IMR-90 (cell line): ENCODE results near the gene SSBP3. TPM values are rescaled to one million over a fixed set of nuclear protein-coding genes. Genes with fewer than 3 reads are reported as not detected.

Experiments
- ATAC-seq: fragments of 200-7000 bp; cut with Tn5 transposase; 2 replicates; pipeline ENCODE4 v1.9.1; 2020; ENCODE audit warnings: low read depth, mild to moderate bottlenecking, moderate library complexity
- BruUV-seq: library from RNA; stranded (reverse); fragments of 400-500 nt; replicated peaks from 2 replicates; lab custom pipeline; 2021; lab: Mats Ljungman, UMichigan
- CTCF ChIA-PET: fragments of 300-600 bp; formaldehyde crosslinking; extraction: SDS; loops from one replicate; lab custom pipeline; 2021; ENCODE audit warnings: antibody characterized with exemption; lab: Yijun Ruan, JAX
- POLR2A ChIA-PET: fragments of 300-600 bp; sonication (Branson Sonifier 250); formaldehyde crosslinking; loops from one replicate; lab custom pipeline; 2022; ENCODE audit warnings: antibody characterized with exemption; ENCODE audit not compliant: unreplicated experiment; lab: Charles Lee
- DNase-seq: peaks from one replicate; pipeline ENCODE4 v3.0.0; 2013
- H2AFZ ChIP-seq: replicated peaks from 2 replicates; pipeline ENCODE3; 2013; ENCODE audit warnings: low read length, mild to moderate bottlenecking; ENCODE audit not compliant: poor library complexity
- H2AK5ac ChIP-seq: 2 replicates; pipeline ENCODE4 v1.6.1; 2013; ENCODE audit warnings: low read depth, low read length, inconsistent platforms
- H2AK9ac ChIP-seq: replicated peaks from 2 replicates; pipeline ENCODE3; 2013; ENCODE audit warnings: mild to moderate bottlenecking, low read depth, low read length, moderate library complexity; ENCODE audit not compliant: poor library complexity
- H2BK120ac ChIP-seq: 2 replicates; pipeline ENCODE4 v1.6.1; 2013; ENCODE audit warnings: low read depth, low read length, inconsistent platforms
- H2BK15ac ChIP-seq: 3 replicates; pipeline ENCODE4 v1.6.1; 2013; ENCODE audit warnings: low read depth, low read length, inconsistent platforms
- H2BK20ac ChIP-seq: 2 replicates; pipeline ENCODE4 v1.6.1; 2013; ENCODE audit warnings: low read depth, mild to moderate bottlenecking, inconsistent platforms, low read length, moderate library complexity
- H2BK5ac ChIP-seq: 2 replicates; pipeline ENCODE4 v1.6.1; 2013; ENCODE audit warnings: mild to moderate bottlenecking, low read depth, low read length, inconsistent platforms; ENCODE audit not compliant: poor library complexity, severe bottlenecking
- H3K14ac ChIP-seq: replicated peaks from 2 replicates; pipeline ENCODE4 v1.6.1; 2013; ENCODE audit warnings: low read depth, low read length, inconsistent platforms
- H3K18ac ChIP-seq: 2 replicates; pipeline ENCODE4 v1.6.1; 2013; ENCODE audit warnings: low read depth, low read length, control low read depth
- H3K23ac ChIP-seq: 2 replicates; pipeline ENCODE4 v1.6.1; 2013; ENCODE audit warnings: low read depth, low read length, inconsistent platforms
- H3K27ac ChIP-seq: 2 replicates; pipeline ENCODE4 v1.5.1; 2013; ENCODE audit warnings: mild to moderate bottlenecking, control low read depth, low read length; ENCODE audit not compliant: insufficient read depth
- H3K27me3 ChIP-seq: 2 replicates; pipeline ENCODE4 v1.6.1; 2013; ENCODE audit warnings: low read length; ENCODE audit not compliant: control insufficient read depth, insufficient read depth
- H3K36me3 ChIP-seq: 2 replicates; pipeline ENCODE4 v1.6.1; 2013; ENCODE audit warnings: low read length, mixed read lengths; ENCODE audit not compliant: control insufficient read depth, insufficient read depth
- H3K4ac ChIP-seq: 2 replicates; pipeline ENCODE4 v1.6.1; 2013; ENCODE audit warnings: low read depth, low read length, inconsistent platforms
- H3K4me1 ChIP-seq: 2 replicates; pipeline ENCODE4 v1.6.1; 2013; ENCODE audit warnings: low read length, mixed read lengths; ENCODE audit not compliant: control insufficient read depth, insufficient read depth
- H3K4me2 ChIP-seq: 2 replicates; pipeline ENCODE4 v1.6.1; 2013; ENCODE audit warnings: low read depth, mild to moderate bottlenecking, control low read depth, low read length, moderate library complexity
- H3K4me3 ChIP-seq: 2 replicates; pipeline ENCODE4 v1.5.1; 2013; ENCODE audit warnings: low read depth, mild to moderate bottlenecking, control low read depth, low read length, moderate library complexity; ENCODE audit not compliant: insufficient read depth
- H3K56ac ChIP-seq: 2 replicates; pipeline ENCODE4 v1.6.1; 2013; ENCODE audit warnings: low read length, inconsistent platforms; ENCODE audit not compliant: insufficient read depth; ENCODE audit errors: extremely low read depth
- H3K79me1 ChIP-seq, 2 experiments: 2 replicates each; pipeline ENCODE4 v1.6.1; 2013; ENCODE audit warnings: low read length in 2 of 2, inconsistent platforms in 1 of 2, low read depth in 1 of 2
- H3K9ac ChIP-seq: 2 replicates; pipeline ENCODE4 v1.6.1; 2013; ENCODE audit warnings: low read depth, low read length, control low read depth
- H3K9me1 ChIP-seq: 2 replicates; pipeline ENCODE4 v1.6.1; 2013; ENCODE audit warnings: low read length, inconsistent platforms; ENCODE audit not compliant: insufficient read depth
- H3K9me3 ChIP-seq: 2 replicates; pipeline ENCODE4 v1.6.1; 2013; ENCODE audit warnings: low read length; ENCODE audit not compliant: control insufficient read depth, insufficient read depth
- H4K20me1 ChIP-seq: 2 replicates; pipeline ENCODE4 v1.6.1; 2013; ENCODE audit warnings: low read length, inconsistent platforms; ENCODE audit not compliant: insufficient read depth
- H4K5ac ChIP-seq: 2 replicates; pipeline ENCODE4 v1.6.1; 2013; ENCODE audit warnings: mild to moderate bottlenecking, low read depth, low read length, control low read depth
- H4K8ac ChIP-seq, 2 experiments: 2 replicates each; pipeline ENCODE4 v1.6.1; 2013; ENCODE audit warnings: low read depth in 2 of 2, low read length in 2 of 2, control low read depth in 1 of 2, inconsistent platforms in 1 of 2
- H4K91ac ChIP-seq: 2 replicates; pipeline ENCODE4 v1.6.1; 2013; ENCODE audit warnings: low read depth, low read length, inconsistent platforms; ENCODE audit not compliant: insufficient read depth
- CEBPB ChIP-seq: IDR thresholded peaks from 2 replicates; pipeline ENCODE4 v1.6.1; 2012; ENCODE audit warnings: low read depth, low read length, improper control_type of control experiment
- CHD1 ChIP-seq: IDR thresholded peaks from 2 replicates; pipeline ENCODE4 v1.6.1; 2012; ENCODE audit warnings: low read depth, low read length, improper control_type of control experiment
- FOS ChIP-seq: fragments of 150-350 bp; IDR thresholded peaks from 2 replicates; pipeline ENCODE4 v1.6.1; 2016; ENCODE audit warnings: low read depth, low read length
- MAZ ChIP-seq: IDR thresholded peaks from 2 replicates; pipeline ENCODE4 v1.6.1; 2012; ENCODE audit warnings: low read depth, mild to moderate bottlenecking, low read length, improper control_type of control experiment, moderate library complexity, borderline replicate concordance
- MXI1 ChIP-seq: IDR thresholded peaks from 2 replicates; pipeline ENCODE4 v1.6.1; 2012; ENCODE audit warnings: low read depth, mild to moderate bottlenecking, low read length, moderate library complexity, borderline replicate concordance
- POLR2A ChIP-seq: IDR thresholded peaks from 2 replicates; pipeline ENCODE4 v1.6.1; 2012; ENCODE audit warnings: mild to moderate bottlenecking, low read depth, low read length
- RAD21 ChIP-seq: IDR thresholded peaks from 2 replicates; pipeline ENCODE4 v1.6.1; 2012; ENCODE audit warnings: low read length, improper control_type of control experiment
- RCOR1 ChIP-seq: IDR thresholded peaks from 2 replicates; pipeline ENCODE4 v1.6.1; 2012; ENCODE audit warnings: mild to moderate bottlenecking, low read length, improper control_type of control experiment; ENCODE audit not compliant: insufficient replicate concordance
- RFX5 ChIP-seq: IDR thresholded peaks from 2 replicates; pipeline ENCODE4 v1.8.0; 2012; ENCODE audit warnings: low read depth, mild to moderate bottlenecking, low read length, moderate library complexity
- SMC3 ChIP-seq: fragments of 150-350 bp; IDR thresholded peaks from 2 replicates; pipeline ENCODE4 v1.6.1; 2016; ENCODE audit warnings: low read depth, mild to moderate bottlenecking, antibody characterized with exemption, low read length, moderate library complexity
- WGBS, 2 experiments: methylation state at CpG; one replicate each; pipeline versions ENCODE4 v1.1.5 to v1.1.7; 2013; ENCODE audit warnings: missing lambda C conversion rate in 2 of 2; ENCODE audit not compliant: insufficient read length in 1 of 2; ENCODE audit errors: extremely low coverage in 2 of 2; 5-methylcytosine and 5-hydroxymethylcytosine counted together
- dilution Hi-C: fragments of 300-500 bp; cut with HindIII; formaldehyde crosslinking; loops from one replicate; pipeline ENCODE4 v1.14.3; 2018; ENCODE audit warnings: low sequenced_read_pairs; ENCODE audit not compliant: unreplicated experiment
- in situ Hi-C: fragments of 300-500 bp; cut with MboI; formaldehyde crosslinking; loops from 3 replicates; pipeline ENCODE4 v1.14.3; 2019; ENCODE audit warnings: low sequenced_read_pairs, inconsistent platforms, mixed read lengths
- intact Hi-C: fragments of 100-400 bp; cut with micrococcal nuclease; formaldehyde crosslinking; loops from 2 replicates; pipeline ENCODE4 v1.10.0; 2022
- polyA plus RNA-seq, 3 experiments: library from polyadenylated mRNA; depleted of rRNA; stranded (reverse); fragments of >200 nt; gene quantifications; 2 replicates each; pipeline ENCODE4 v1.2.3, GENCODE V29; 2012; ENCODE audit warnings: low replicate concordance in 1 of 3
- total RNA-seq: library from RNA; depleted of rRNA; stranded (reverse); fragments of >200 nt; gene quantifications from 2 replicates; pipeline ENCODE4 v1.2.3, GENCODE V29; 2012
- TF ChIP-seq, protein P1 (sequence below): fragments of 150-350 bp; IDR thresholded peaks from 2 replicates; pipeline ENCODE4 v1.6.1; 2017; ENCODE audit warnings: mild to moderate bottlenecking, antibody characterized with exemption, low read length, low read depth
- TF ChIP-seq, protein P2 (sequence below): conservative IDR thresholded peaks from 2 replicates; pipeline ENCODE4 v1.5.1; 2012; ENCODE audit warnings: mild to moderate bottlenecking, low read depth, low read length, improper control_type of control experiment
- TF ChIP-seq, protein P3 (sequence below): fragments of 150-350 bp; IDR thresholded peaks from 2 replicates; pipeline ENCODE4 v1.6.1; 2016; ENCODE audit warnings: low read depth, mild to moderate bottlenecking, low read length, moderate library complexity, borderline replicate concordance

SSBP3 gene
- total and polyA plus RNA-seq, 2 of the 4 experiments (the other 2 are of a cell fraction), result 10.9 to 39.6 TPM

DNA sequence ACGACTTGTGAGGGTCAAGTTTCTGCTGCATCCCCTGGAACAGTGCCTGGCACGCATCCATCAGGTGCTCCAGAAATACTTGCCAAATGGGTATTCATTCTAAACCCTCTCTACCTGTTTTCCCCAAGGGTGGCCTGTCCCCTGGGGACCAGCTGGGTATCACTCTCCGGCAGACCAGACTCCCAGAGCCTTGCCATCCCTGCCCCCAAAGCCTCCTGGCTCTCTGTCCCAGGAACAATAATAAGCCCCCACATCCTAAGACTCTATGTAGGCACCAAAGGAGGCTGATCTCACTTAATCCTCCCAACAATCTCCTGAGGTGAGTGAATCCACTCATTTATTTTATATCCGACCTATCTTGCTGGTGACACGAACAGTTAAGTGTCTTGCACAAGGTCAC is 109.5 kb downstream of the SSBP3 start:
- no peak overlapping the region for H3K14ac ChIP-seq
- 83% methylated on average over 2 of the region's 5 CpGs; no CpG with 5 or more reads in 1 of the 2 experiments for WGBS, 2 experiments
- peaks cover 44% of the 10 kb centered on the region for H4K20me1 ChIP-seq
- in situ Hi-C loops (no loop called here), dilution Hi-C loops (no loop called here), intact Hi-C loops (no loop called here)
- no peak overlapping the region for H3K4ac ChIP-seq
- peak overlapping the region; percentile 23; the same call in 1 of the 2 replicates for H2AK5ac ChIP-seq
- POLR2A ChIA-PET, result no interaction called here
- no peaks in the 10 kb centered on the region for H3K9me3 ChIP-seq
- ATAC-seq (no peak), DNase-seq (no peak)
- no peak overlapping the region for H2BK120ac ChIP-seq
- peaks cover 32% of the 10 kb centered on the region for H3K4me1 ChIP-seq
- H3K36me3 ChIP-seq, result no peaks in the 10 kb centered on the region
- CTCF ChIA-PET, result no interaction called here
- H3K4me2 ChIP-seq, result no peak overlapping the region
- no peak overlapping the region for H3K18ac ChIP-seq
- no peak overlapping the region for H3K56ac ChIP-seq
- no peak overlapping the region for H4K8ac ChIP-seq
- no peak overlapping the region for H2AFZ ChIP-seq
- H2BK5ac ChIP-seq, result no peak overlapping the region
- peaks cover 37 to 92% of the 10 kb centered on the region in 2 experiments for H3K79me1 ChIP-seq
- H4K91ac ChIP-seq, result no peak overlapping the region
- no peak overlapping the region for H3K27ac ChIP-seq
- H3K27me3 ChIP-seq, result no peaks in the 10 kb centered on the region
- no peak for TF ChIP-seq RAD21
- TF ChIP-seq MAZ, result no peak
- TF ChIP-seq FOS, result no peak
- TF ChIP-seq, protein P1, sequence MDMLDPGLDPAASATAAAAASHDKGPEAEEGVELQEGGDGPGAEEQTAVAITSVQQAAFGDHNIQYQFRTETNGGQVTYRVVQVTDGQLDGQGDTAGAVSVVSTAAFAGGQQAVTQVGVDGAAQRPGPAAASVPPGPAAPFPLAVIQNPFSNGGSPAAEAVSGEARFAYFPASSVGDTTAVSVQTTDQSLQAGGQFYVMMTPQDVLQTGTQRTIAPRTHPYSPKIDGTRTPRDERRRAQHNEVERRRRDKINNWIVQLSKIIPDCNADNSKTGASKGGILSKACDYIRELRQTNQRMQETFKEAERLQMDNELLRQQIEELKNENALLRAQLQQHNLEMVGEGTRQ, result no peak
- TF ChIP-seq POLR2A, result no peak
- no peak for TF ChIP-seq CHD1
- TF ChIP-seq CEBPB, result no peak
- TF ChIP-seq MXI1, result no peak
- TF ChIP-seq, protein P2, sequence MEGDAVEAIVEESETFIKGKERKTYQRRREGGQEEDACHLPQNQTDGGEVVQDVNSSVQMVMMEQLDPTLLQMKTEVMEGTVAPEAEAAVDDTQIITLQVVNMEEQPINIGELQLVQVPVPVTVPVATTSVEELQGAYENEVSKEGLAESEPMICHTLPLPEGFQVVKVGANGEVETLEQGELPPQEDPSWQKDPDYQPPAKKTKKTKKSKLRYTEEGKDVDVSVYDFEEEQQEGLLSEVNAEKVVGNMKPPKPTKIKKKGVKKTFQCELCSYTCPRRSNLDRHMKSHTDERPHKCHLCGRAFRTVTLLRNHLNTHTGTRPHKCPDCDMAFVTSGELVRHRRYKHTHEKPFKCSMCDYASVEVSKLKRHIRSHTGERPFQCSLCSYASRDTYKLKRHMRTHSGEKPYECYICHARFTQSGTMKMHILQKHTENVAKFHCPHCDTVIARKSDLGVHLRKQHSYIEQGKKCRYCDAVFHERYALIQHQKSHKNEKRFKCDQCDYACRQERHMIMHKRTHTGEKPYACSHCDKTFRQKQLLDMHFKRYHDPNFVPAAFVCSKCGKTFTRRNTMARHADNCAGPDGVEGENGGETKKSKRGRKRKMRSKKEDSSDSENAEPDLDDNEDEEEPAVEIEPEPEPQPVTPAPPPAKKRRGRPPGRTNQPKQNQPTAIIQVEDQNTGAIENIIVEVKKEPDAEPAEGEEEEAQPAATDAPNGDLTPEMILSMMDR, result no peak
- no peak for TF ChIP-seq SMC3
- TF ChIP-seq, protein P3, sequence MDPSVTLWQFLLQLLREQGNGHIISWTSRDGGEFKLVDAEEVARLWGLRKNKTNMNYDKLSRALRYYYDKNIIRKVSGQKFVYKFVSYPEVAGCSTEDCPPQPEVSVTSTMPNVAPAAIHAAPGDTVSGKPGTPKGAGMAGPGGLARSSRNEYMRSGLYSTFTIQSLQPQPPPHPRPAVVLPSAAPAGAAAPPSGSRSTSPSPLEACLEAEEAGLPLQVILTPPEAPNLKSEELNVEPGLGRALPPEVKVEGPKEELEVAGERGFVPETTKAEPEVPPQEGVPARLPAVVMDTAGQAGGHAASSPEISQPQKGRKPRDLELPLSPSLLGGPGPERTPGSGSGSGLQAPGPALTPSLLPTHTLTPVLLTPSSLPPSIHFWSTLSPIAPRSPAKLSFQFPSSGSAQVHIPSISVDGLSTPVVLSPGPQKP, result no peak
- no peak for TF ChIP-seq RFX5
- no peak for TF ChIP-seq RCOR1
- no peak overlapping the region for H2AK9ac ChIP-seq
- no peak overlapping the region for H2BK15ac ChIP-seq
- no peak overlapping the region for H3K4me3 ChIP-seq
- H3K23ac ChIP-seq, result no peak overlapping the region; the same call in 1 of the 2 replicates
- H2BK20ac ChIP-seq, result no peak overlapping the region
- H4K5ac ChIP-seq, result no peak overlapping the region
- BruUV-seq, result no TSS peak
- H3K9me1 ChIP-seq, result peaks cover 31% of the 10 kb centered on the region
- no peak overlapping the region for H3K9ac ChIP-seq
